K562 (cell line): ENCODE results near the gene HIF1AN. TPM values are rescaled to one million over a fixed set of nuclear protein-coding genes. Genes with fewer than 3 reads are reported as not detected.

Experiments used
- GABPB1 ChIP-seq: sonication (generic); formaldehyde crosslinking; IDR thresholded peaks from 2 replicates; pipeline ENCODE4 v1.8.0; 2022; ENCODE audit warnings: mild to moderate bottlenecking, missing genetic modification reagents
- MAZ ChIP-seq, 2 experiments: fragments of 450-650 bp in 1 of 2; sonication (generic) in 1 of 2; formaldehyde crosslinking; IDR thresholded peaks in 1 of 2; conservative IDR thresholded peaks in 1 of 2; 2 replicates each; pipeline versions ENCODE4 v1.4.0 to v1.5.0; 2020; ENCODE audit warnings: mild to moderate bottlenecking in 1 of 2, missing genetic modification reagents in 1 of 2
- MYNN ChIP-seq, 2 experiments: sonication (generic); formaldehyde crosslinking in 1 of 2; IDR thresholded peaks; 2 replicates each; pipeline versions ENCODE4 v1.5.0 to v1.6.1; 2016 to 2020; ENCODE audit warnings: antibody characterized with exemption in 1 of 2, missing genetic modification reagents in 1 of 2
- SAFB ChIP-seq: fragments of 200-400 bp; formaldehyde crosslinking; IDR thresholded peaks from 2 replicates; pipeline ENCODE4 v1.6.1; 2017; ENCODE audit warnings: low read depth, low read length, borderline replicate concordance
- SMC3 ChIP-seq: conservative IDR thresholded peaks from 2 replicates; pipeline ENCODE4 v1.6.1; 2011; ENCODE audit warnings: low read depth, low read length, improper control_type of control experiment; ENCODE audit not compliant: insufficient read depth
- YY1 ChIP-seq, 3 experiments: IDR thresholded peaks; 2 replicates each; pipeline ENCODE4 v1.6.1; 2011; ENCODE audit warnings: low read length in 2 of 3, mild to moderate bottlenecking in 2 of 3, moderate library complexity in 2 of 3, borderline replicate concordance in 1 of 3, control low read depth in 1 of 3, low read depth in 1 of 3; ENCODE audit not compliant: insufficient read depth in 3 of 3, insufficient replicate concordance in 2 of 3, control insufficient read depth in 1 of 3, insufficient read length in 1 of 3; ENCODE audit errors: extremely low read depth in 1 of 3
- ZNF282 ChIP-seq: sonication (generic); formaldehyde crosslinking; IDR thresholded peaks from 2 replicates; pipeline ENCODE4 v1.8.1; 2023; ENCODE audit warnings: missing genetic modification reagents
- ZNF79 ChIP-seq: fragments of 250-450 bp; sonication (Bioruptor Pico); IDR thresholded peaks from 2 replicates; pipeline ENCODE4 v1.4.0; 2020; ENCODE audit warnings: low read depth, mild to moderate bottlenecking, moderate library complexity
- polyA plus RNA-seq, 8 experiments: library from polyadenylated mRNA; depleted of rRNA in 4 of 8; stranded (reverse) in 5 of 8; unstranded in 3 of 8; fragments of >200 nt; fragmentation: Nextera tagmentation in 2 of 8; fragmentation: Illumina TruSeq in 1 of 8; extraction: Ambion mirVana in 2 of 8; extraction: Trizol in 1 of 8; gene quantifications; 2 replicates each; pipeline versions ENCODE4 v1.2.1 to v1.2.3, GENCODE V29; 2011 to 2014; ENCODE audit warnings: inconsistent platforms in 1 of 8, missing spikeins in 1 of 8
- total RNA-seq, 7 experiments: library from RNA; depleted of rRNA in 6 of 7; stranded (reverse); fragments of >200 nt in 6 of 7; fragmentation: Illumina TruSeq in 2 of 7; extraction: Trizol in 2 of 7; gene quantifications; 2 replicates each; pipeline versions ENCODE4 v1.2.1 to v1.2.3, GENCODE V29; 2011 to 2021; ENCODE audit warnings: low replicate concordance in 1 of 7
- TF ChIP-seq, protein P1 (sequence below), 2 experiments: fragments of 450-650 bp; formaldehyde crosslinking in 1 of 2; IDR thresholded peaks; 2 replicates each; pipeline versions ENCODE4 v1.4.0 to v1.6.1; 2014 to 2020; ENCODE audit warnings: mild to moderate bottlenecking in 2 of 2, borderline replicate concordance in 1 of 2, low read depth in 1 of 2
- TF ChIP-seq, protein P2 (sequence below): sonication (generic); formaldehyde crosslinking; IDR thresholded peaks from 2 replicates; pipeline ENCODE4 v1.9.0; 2022; ENCODE audit warnings: mild to moderate bottlenecking, missing genetic modification reagents
- TF ChIP-seq, protein P3 (sequence below): fragments of 450-650 bp; formaldehyde crosslinking; IDR thresholded peaks from 2 replicates; pipeline ENCODE4 v1.4.0; 2020; ENCODE audit warnings: mild to moderate bottlenecking, moderate library complexity
- TF ChIP-seq, protein P4 (sequence below), 2 experiments: fragments of 450-650 bp in 1 of 2; sonication (generic) in 1 of 2; formaldehyde crosslinking in 1 of 2; IDR thresholded peaks in 1 of 2; conservative IDR thresholded peaks in 1 of 2; 2 replicates each; pipeline versions ENCODE4 v1.6.1 to v1.8.1; 2016 to 2023; ENCODE audit warnings: mild to moderate bottlenecking in 2 of 2, moderate library complexity in 2 of 2, inconsistent platforms in 1 of 2, missing genetic modification reagents in 1 of 2

HIF1AN gene
- total and polyA plus RNA-seq, 9 of the 15 experiments (the other 6 are each of a cell fraction or from before 2014, with no cell fraction given) = 1.2 to 16.8 (median 6.9) TPM

DNA sequence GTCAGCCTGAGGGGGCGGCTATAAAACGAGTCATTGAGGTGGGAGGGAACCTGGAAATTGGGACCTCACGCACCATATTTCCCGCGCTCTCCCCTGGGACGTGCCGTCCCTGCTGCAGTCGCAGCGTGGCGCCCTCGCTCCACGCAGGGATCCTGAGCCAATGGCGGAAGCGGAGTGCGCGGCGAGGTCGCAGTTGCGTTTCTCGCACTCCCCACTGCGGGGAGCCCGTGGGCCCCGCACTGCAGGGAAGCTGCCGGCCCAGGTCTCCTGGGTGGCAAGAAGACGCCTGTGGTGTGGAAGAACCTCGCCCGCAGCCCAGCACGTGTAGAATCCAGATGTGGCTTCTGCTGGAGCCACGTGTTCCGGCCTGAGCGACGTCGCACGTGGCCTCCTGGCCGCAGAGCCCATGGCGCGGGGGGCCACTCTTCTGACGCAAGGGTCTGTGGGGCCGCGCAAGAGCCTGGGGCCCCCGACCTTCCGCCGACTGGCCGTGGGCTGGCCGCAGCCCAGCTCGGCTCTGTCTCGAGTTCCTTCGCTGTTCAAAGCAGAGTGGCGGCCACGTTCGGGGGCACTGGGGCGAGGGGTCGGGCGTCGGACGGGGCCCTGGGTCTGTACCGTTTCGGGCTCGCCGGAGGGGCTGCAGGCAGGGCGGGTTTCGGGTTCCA, 26.4 kb downstream of the HIF1AN start (continued):
- TF ChIP-seq, protein P1, sequence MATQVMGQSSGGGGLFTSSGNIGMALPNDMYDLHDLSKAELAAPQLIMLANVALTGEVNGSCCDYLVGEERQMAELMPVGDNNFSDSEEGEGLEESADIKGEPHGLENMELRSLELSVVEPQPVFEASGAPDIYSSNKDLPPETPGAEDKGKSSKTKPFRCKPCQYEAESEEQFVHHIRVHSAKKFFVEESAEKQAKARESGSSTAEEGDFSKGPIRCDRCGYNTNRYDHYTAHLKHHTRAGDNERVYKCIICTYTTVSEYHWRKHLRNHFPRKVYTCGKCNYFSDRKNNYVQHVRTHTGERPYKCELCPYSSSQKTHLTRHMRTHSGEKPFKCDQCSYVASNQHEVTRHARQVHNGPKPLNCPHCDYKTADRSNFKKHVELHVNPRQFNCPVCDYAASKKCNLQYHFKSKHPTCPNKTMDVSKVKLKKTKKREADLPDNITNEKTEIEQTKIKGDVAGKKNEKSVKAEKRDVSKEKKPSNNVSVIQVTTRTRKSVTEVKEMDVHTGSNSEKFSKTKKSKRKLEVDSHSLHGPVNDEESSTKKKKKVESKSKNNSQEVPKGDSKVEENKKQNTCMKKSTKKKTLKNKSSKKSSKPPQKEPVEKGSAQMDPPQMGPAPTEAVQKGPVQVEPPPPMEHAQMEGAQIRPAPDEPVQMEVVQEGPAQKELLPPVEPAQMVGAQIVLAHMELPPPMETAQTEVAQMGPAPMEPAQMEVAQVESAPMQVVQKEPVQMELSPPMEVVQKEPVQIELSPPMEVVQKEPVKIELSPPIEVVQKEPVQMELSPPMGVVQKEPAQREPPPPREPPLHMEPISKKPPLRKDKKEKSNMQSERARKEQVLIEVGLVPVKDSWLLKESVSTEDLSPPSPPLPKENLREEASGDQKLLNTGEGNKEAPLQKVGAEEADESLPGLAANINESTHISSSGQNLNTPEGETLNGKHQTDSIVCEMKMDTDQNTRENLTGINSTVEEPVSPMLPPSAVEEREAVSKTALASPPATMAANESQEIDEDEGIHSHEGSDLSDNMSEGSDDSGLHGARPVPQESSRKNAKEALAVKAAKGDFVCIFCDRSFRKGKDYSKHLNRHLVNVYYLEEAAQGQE (IDR thresholded peaks at IDR 0.05; ENCODE audit: borderline replicate concordance) = peak; percentile 58
- TF ChIP-seq, protein P1 (CRISPR knock-in tag; IDR thresholded peaks at IDR 0.05; ENCODE audit: low read depth) = no peak
- TF ChIP-seq MAZ (CRISPR knock-in tag; conservative IDR thresholded peaks at IDR 0.05 in 1 of 2, IDR thresholded peaks at IDR 0.05 in 1 of 2) (peak in 1 of 2 experiments; percentile 48; a peak in 1 of 4 replicates), GABPB1 (CRISPR knock-in tag) (0 out of 2 replicates have a peak, but pooled peaks have one; percentile 20), SMC3 (peak; percentile 77), YY1 (IDR thresholded peaks at IDR 0.05; ENCODE audit: borderline replicate concordance in 1 of 3, control insufficient read depth in 1 of 3, extremely low read depth in 1 of 3, insufficient read depth in 3 of 3, insufficient read length in 1 of 3, insufficient replicate concordance in 2 of 3, low read depth in 1 of 3, low read length in 2 of 3) (peak; percentile 8 to 85 (median 82)), ZNF282 (CRISPR knock-in tag) (no peak), MYNN (IDR thresholded peaks at IDR 0.05) (0 out of 2 replicates have a peak, but pooled peaks have one; percentile 16), MYNN (CRISPR knock-in tag; IDR thresholded peaks at IDR 0.05) (no peak), ZNF79 (CRISPR knock-in tag) (no peak), SAFB (0 out of 2 replicates have a peak, but pooled peaks have one; percentile 32)
- TF ChIP-seq, protein P2, sequence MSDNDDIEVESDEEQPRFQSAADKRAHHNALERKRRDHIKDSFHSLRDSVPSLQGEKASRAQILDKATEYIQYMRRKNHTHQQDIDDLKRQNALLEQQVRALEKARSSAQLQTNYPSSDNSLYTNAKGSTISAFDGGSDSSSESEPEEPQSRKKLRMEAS (CRISPR knock-in tag) = peak; percentile 77
- TF ChIP-seq, protein P3, sequence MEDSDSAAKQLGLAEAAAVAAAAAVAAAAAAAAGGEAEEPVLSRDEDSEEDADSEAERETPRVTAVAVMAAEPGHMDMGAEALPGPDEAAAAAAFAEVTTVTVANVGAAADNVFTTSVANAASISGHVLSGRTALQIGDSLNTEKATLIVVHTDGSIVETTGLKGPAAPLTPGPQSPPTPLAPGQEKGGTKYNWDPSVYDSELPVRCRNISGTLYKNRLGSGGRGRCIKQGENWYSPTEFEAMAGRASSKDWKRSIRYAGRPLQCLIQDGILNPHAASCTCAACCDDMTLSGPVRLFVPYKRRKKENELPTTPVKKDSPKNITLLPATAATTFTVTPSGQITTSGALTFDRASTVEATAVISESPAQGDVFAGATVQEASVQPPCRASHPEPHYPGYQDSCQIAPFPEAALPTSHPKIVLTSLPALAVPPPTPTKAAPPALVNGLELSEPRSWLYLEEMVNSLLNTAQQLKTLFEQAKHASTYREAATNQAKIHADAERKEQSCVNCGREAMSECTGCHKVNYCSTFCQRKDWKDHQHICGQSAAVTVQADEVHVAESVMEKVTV (CRISPR knock-in tag) = peak; percentile 43
- TF ChIP-seq, protein P4, sequence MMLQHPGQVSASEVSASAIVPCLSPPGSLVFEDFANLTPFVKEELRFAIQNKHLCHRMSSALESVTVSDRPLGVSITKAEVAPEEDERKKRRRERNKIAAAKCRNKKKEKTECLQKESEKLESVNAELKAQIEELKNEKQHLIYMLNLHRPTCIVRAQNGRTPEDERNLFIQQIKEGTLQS (IDR thresholded peaks at IDR 0.05) = no peak
- TF ChIP-seq, protein P4 (CRISPR knock-in tag; conservative IDR thresholded peaks at IDR 0.05) = no peak
